GM12873 (cell line): ENCODE measurements around the gene SPAM1.
A peak's percentile ranks its signal among the peaks of the same experiment; 100 is the strongest.

Experiments
- CTCF ChIP-seq: IDR thresholded peaks from 2 replicates; pipeline ENCODE4 v1.5.1; 2012; ENCODE audit warnings: low read depth, mild to moderate bottlenecking, moderate library complexity, low read length, control low read depth; ENCODE audit not compliant: insufficient read depth; ENCODE audit errors: missing control alignments

SPAM1 gene

GRCh38 chr7:123958186-123958703, 33.2 kb downstream of the SPAM1 start:
- no peak for TF ChIP-seq CTCF

- TF ChIP-seq CTCF = no peak
Observed at GRCh38 chr7:123961771-123962170, 36.7 kb downstream of the SPAM1 start.

DNA sequence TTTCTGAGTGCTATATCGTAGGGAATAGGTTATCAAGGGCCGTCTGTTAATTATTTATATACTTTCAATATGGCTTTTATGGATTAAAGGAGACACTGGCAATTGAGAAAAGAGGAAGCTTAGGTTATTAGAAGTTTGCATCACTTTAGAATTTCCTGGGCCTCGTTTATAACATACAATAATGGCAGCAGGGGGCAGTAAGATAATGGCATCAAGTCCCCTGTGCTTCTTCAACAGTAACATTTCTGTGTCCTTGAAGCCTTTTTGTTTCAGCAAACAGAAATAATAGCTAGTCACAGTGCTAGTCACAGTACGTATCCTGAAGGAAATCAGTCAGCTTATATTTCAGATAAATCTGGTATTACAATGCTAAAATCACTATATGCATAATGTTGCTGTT, 41.9 kb downstream of the SPAM1 start:
- peak; percentile 11 for TF ChIP-seq CTCF

GRCh38 chr7:123972045-123972444, 47.0 kb downstream of the SPAM1 start:
- TF ChIP-seq CTCF = no peak

DNA sequence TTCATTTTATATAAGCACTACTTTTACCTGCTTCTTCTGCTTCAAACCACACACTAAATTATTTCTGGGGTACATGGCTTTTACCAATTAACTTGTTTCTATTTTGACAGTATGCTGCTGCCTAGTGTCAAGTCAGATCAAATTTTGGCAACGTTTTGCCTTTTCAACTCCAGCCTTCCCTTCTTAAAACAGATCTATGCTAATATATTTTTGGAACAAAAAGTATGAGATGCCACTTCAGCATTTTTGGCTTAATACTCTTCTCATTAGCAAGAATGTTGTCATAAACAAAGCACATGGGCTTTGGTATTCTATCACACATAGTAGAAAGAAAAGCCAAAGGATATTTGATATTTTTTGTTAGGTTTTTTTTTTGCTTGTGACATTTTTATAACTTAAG, 47.8 kb downstream of the SPAM1 start:
- TF ChIP-seq CTCF = no peak

DNA sequence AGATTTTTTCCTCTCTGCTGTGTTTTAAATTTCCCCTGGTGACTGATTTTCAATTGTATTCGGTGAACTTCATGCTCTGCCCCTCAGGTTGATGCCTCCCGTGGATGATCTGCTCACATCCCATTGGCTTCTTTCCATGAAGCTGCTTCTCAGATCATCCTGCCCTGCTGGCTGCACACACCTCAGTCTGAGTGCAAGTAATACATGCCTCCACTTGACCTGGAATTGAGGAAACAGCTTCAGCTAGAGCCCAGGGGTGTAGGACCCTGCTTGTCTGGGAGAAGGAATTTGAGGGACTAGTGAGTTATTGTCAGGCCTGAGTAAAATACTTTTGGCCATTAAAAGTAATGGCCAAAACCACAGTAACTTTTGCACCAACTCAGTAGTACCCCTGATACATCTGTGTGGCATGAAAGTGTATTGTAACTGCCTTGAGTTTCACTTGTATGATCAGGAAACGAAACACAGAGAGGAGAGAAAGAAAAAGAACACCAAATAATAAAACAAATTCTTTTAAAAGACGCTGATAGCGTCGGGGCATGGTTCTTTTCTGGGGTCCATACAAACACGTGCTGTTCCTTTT, 49.4 kb downstream of the SPAM1 start:
- no peak for TF ChIP-seq CTCF

GRCh38 chr7:123975084-123975483, 50.0 kb downstream of the SPAM1 start:
- no peak for TF ChIP-seq CTCF
